OCI-LY3 (cell line): ENCODE measurements around the gene HBA2.

Experiments
- H2AFZ ChIP-seq: fragments of 200-600, 300-600 bp; shearing (Covaris generic); 2 replicates; pipeline ENCODE4 v1.6.0; 2014; ENCODE audit warnings: antibody characterized with exemption, low read depth, low read length
- H3K27ac ChIP-seq: fragments of 200-600, 300-600 bp; sonication (generic); 2 replicates; pipeline ENCODE4 v1.5.1; 2014; ENCODE audit warnings: mild to moderate bottlenecking, low read length, moderate library complexity, mixed read lengths
- H3K27me3 ChIP-seq: fragments of 200-600, 300-600 bp; sonication (generic); 2 replicates; pipeline ENCODE4 v1.6.1; 2014; ENCODE audit warnings: low read depth, low read length, mixed read lengths
- H3K36me3 ChIP-seq: fragments of 200-600, 300-600 bp; sonication (generic); replicated peaks from 2 replicates; pipeline ENCODE3; 2014; ENCODE audit warnings: low read depth, low read length, mixed read lengths
- H3K4me1 ChIP-seq: fragments of 300-600, 200-600 bp; sonication (generic); 2 replicates; pipeline ENCODE4 v1.6.1; 2014; ENCODE audit warnings: low read length, mixed read lengths
- H3K4me2 ChIP-seq: fragments of 200-600, 300-600 bp; sonication (generic); 2 replicates; pipeline ENCODE4 v1.6.1; 2014; ENCODE audit warnings: low read length, mixed read lengths
- H3K4me3 ChIP-seq: fragments of 300-600, 200-600 bp; sonication (generic); 2 replicates; pipeline ENCODE4 v1.5.1; 2014; ENCODE audit warnings: antibody characterized with exemption, mild to moderate bottlenecking, low read length, moderate library complexity
- H3K79me2 ChIP-seq: fragments of 300-600, 200-600 bp; shearing (Covaris generic); 2 replicates; pipeline ENCODE4 v1.6.1; 2014; ENCODE audit warnings: mild to moderate bottlenecking, low read length, mixed read lengths
- H3K9ac ChIP-seq: fragments of 300-600, 200-600 bp; shearing (Covaris generic); 2 replicates; pipeline ENCODE4 v1.6.0; 2014; ENCODE audit warnings: mild to moderate bottlenecking, low read length, moderate library complexity
- H3K9me3 ChIP-seq: fragments of 200-600, 300-600 bp; shearing (Covaris generic); 2 replicates; pipeline ENCODE4 v1.6.1; 2014; ENCODE audit warnings: low read length, mixed read lengths; ENCODE audit not compliant: insufficient read depth
- H4K20me1 ChIP-seq: fragments of 200-600, 300-600 bp; sonication (generic); 2 replicates; pipeline ENCODE4 v1.6.1; 2016; ENCODE audit warnings: low read length, mixed read lengths; ENCODE audit not compliant: insufficient read depth
- CTCF ChIP-seq: fragments of 200-600, 300-600 bp; sonication (generic); IDR thresholded peaks from 2 replicates; pipeline ENCODE4 v1.5.1; 2014; ENCODE audit warnings: antibody characterized with exemption, low read length, low read depth
- EZH2phosphoT487 ChIP-seq: fragments of 200-600 bp; shearing (Covaris generic); IDR thresholded peaks from 2 replicates; pipeline ENCODE4 v1.6.1; 2018; ENCODE audit warnings: antibody characterized with exemption, mixed run types, low read depth

HBA2 gene

GRCh38 chr16:164827-165538 is 7.7 kb upstream of the HBA2 start:
- no peak overlapping the region for H3K4me2 ChIP-seq
- no peaks in the 10 kb centered on the region for H3K9me3 ChIP-seq
- H3K27ac ChIP-seq = no peak overlapping the region
- no peak overlapping the region for H2AFZ ChIP-seq
- no peaks in the 10 kb centered on the region for H4K20me1 ChIP-seq
- no peak overlapping the region for H3K9ac ChIP-seq
- TF ChIP-seq EZH2phosphoT487 (no peak), CTCF (no peak)
- no peaks in the 10 kb centered on the region for H3K36me3 ChIP-seq
- no peak overlapping the region for H3K4me3 ChIP-seq
- H3K79me2 ChIP-seq = no peaks in the 10 kb centered on the region
- no peaks in the 10 kb centered on the region for H3K27me3 ChIP-seq
- no peaks in the 10 kb centered on the region for H3K4me1 ChIP-seq

GRCh38 chr16:165539-166374 is 6.9 kb upstream of the HBA2 start, which contains the start of gene HBM:
TSS of gene HBM (plus strand) at chr16:165978. CDS start at chr16:165998, 20 bp downstream.
- no peak for TF ChIP-seq CTCF
- no peak for TF ChIP-seq EZH2phosphoT487
- Histone ChIP-seq H3K79me2 (no peaks in the 10 kb centered on the region), H3K4me1 (no peaks in the 10 kb centered on the region), H3K27ac (no peak within 1 kb of the TSS), H3K9me3 (no peaks in the 10 kb centered on the region), H3K4me2 (no peak within 1 kb of the TSS), H3K27me3 (no peaks in the 10 kb centered on the region), H3K36me3 (no peaks in the 10 kb centered on the region), H3K9ac (no peak within 1 kb of the TSS), H2AFZ (no peak within 1 kb of the TSS), H3K4me3 (no peak within 1 kb of the TSS), H4K20me1 (no peaks in the 10 kb centered on the region)

- Histone ChIP-seq H3K4me3 (no peak overlapping the region), H3K4me2 (no peak overlapping the region), H3K27ac (no peak overlapping the region), H2AFZ (no peak overlapping the region), H3K36me3 (no peaks in the 10 kb centered on the region), H3K79me2 (no peaks in the 10 kb centered on the region), H4K20me1 (no peaks in the 10 kb centered on the region), H3K4me1 (no peaks in the 10 kb centered on the region), H3K27me3 (no peaks in the 10 kb centered on the region), H3K9me3 (no peaks in the 10 kb centered on the region), H3K9ac (no peak overlapping the region)
- no peak for TF ChIP-seq CTCF
- TF ChIP-seq EZH2phosphoT487 = no peak
Measured at GRCh38 chr16:166375-167121, 6.1 kb upstream of the HBA2 start.
